Measurements from ENCODE around the gene CHST15. TPM values are rescaled to one million over a fixed set of nuclear protein-coding genes. Genes with fewer than 3 reads are reported as not detected.

The CHST15 gene
- total RNA-seq, 1 experiment from 2014 or later, result 2.4 TPM

DNA sequence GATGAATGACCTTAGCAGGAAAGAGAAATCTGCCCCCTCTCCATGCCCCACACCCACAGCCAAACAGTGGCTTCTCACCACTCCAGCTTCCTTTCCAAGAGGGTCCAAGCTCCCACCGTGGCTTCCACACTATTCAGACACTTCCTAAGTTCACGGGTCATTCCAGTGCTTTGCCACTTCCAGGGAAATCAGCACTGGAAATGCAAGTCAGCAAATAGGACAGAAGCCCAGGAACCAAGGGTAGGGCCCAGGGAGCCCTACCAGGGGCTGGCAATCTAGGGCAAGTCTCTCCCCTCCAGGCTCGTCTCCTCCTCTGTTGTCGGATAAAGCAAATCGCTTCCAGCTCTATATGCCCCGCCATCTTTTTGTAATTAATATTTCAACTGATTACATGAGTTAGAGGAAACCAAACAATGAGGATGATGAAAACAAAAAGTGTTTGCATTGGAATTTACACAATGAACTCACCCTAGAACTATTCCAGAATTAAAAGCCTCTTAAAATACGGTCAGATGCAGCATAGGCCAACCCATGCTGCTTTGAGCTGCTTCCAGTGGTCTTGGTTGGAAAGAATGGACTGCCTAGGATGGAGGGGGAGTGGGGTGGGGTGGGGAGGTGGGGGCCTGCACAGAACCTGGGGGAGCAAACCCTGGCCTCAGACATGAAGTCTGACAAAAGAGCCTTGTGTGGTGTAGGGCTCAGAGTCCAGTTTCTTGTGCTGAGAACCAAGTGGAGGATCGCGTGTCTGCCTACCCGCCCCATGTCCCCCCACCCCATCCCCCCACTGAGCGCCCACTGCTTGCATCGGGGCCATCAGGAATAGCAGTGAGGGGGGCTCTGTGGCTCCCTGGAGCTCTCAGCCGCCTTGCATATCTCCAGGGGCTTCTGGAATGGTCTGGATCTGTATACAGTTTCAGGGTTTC, 127.2 kb downstream of the CHST15 start:
- no peak for DNase-seq (ENCODE audit: low spot score)

DNA sequence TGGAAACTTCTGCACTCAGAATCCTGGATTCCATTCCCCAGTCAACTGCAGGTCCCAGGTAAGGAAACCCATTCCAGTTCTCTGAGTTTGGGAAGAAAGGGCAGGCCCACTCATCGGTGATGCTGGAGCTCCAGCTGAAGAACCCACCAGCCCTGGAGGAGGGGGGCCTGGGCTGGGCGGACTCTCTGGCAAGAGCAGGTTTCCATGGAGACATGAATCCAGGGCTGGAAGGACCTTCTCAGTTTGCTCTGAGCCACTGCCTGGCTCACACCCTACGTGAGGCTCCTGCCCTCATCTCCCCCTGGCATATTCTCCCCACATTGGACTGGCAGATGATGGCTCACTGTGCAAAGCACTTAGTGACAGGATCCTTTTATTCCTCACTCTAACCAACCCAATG, 128.4 kb downstream of the CHST15 start:
- no peak for DNase-seq (ENCODE audit: low spot score)

DNA sequence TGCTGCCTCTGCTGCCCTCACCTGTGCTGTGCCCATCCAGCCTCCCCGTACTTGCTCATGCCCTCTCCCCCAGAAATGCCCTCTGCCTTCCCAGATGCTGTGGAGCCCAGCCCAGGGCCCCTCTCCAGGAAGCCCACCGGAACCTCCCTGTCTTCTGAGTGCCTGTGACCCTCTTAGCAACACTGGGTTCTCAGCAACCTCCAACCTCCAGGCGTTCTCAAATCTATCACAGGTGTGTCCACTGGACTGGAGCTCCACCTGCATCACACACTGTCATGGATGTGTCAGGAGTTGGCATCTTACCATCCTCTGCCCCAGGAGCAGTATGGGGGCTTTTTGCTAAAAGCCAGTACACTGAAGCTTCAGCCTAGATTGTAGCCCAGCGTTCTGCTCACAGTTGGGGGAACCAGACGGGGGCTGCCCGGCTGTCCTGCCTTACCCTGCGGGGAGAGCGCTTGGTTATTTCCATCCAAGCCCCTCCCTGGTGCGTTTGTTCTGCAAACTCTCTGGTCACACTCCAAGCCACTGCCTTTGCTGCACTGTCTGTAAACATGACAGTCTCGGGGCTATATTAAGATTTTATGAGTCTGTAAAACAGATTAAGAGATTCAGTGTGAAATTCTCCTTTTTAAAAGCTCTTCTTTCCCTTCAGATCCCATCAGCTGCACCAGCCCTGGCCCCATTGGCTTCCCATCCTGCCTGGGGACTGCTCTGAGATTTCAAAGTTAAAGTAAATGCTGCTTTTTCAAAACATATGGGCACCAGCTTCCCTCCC, 130.5 kb downstream of the CHST15 start:
- DNase-seq (ENCODE audit: low spot score), result no peak

GRCh38 chr10:123958241-123958640, 135.2 kb downstream of the CHST15 start:
- no peak for DNase-seq (ENCODE audit: low spot score)

Other genes starting within 250 kb of the CHST15 start
- gene CPXM2, start 201.8 kb downstream of the CHST15 start, total RNA-seq (2014; rRNA removed; shearing (Covaris generic)), result not detected in 2 replicates